Measurements from ENCODE around the gene KIAA1614.

KIAA1614 gene

DNA sequence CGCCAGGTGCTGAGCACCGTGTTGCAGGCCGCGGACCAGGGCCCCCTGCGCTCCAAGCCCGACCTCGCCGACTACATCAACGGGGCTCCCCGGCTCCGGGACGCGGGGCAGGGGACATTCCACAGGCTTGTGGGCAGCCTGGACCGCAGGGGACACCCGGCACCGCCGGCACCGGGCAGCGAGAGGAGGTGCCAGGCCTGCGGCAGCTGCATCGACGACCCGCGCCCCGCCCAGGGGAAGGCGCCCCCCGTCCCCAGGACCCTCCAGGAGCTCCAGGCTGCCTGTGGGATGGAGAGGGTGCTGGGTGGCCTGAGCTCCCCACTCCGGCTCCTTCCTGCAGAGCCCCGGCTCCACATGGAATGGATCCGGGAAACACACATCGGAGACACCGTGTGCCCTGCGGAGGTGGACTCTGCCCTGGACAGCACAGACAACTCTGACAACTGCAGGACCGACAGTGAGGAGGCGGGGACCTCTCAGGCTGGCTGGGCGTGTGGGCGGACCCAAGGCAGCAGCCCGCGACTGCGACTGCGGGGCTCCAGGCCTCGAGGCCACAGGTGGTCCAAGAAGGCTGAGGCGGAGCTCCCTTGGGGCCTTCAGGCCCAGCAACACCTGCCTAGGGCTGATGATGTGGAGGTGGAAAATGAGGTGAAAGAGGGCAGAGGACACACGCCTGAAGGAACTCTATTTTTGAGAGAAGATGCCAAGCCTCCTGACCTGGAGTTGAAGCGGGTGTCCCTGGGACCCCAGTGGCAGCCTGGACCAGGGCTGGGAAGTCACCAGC lies 22.8 kb downstream of the KIAA1614 start:
- POLR2A ChIA-PET, result no interaction called here
- CTCF ChIA-PET, result no interaction called here
- no peak for DNase-seq (ENCODE audit: low read depth, low spot score)

DNA sequence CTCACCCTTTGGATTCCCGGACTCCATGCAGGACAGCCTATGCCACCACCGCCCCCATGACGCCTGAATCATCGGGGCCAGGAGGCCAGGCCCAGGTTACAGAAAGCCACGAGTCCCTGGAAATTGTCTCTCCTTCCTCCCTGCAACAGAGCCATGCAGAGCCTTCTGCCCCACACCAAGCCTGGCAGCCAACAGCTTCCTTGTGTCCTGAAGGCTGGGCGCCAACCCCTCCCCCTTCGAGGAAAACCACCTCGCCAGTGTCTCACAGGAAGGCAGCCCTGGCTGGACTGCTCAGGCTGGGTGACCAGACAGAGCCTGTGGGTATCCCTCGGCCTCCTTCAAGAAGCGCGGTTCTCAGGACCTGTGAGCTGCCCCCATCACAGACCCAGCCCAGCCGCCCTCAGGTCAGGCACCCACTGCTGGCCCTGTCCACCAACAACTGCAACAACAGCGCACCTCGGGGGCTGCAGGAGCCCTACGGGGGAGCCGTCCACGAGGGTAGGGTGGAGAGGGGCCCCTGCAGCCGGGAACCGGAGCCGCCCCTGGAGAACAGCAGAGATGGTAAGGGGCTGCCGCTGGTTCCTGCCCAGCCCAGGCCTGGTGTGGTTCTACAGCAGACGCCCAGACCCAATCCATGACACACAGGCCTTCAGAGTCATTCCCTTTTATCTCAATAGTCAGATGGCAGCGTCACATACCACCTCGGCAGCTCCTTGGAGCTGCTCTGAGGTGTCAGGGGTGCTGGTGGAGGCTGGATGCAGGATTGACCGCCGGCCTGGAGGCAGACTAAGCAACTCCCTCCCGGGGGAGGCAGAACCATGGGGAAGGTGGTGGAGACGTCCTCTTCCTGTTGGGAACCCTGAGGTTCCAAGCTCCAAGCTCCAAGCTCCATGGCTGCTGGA lies 23.7 kb downstream of the KIAA1614 start:
- ChIA-PET CTCF (no interaction called here), POLR2A (no interaction called here)
- H3K4me3 ChIP-seq (ENCODE audit: low read depth, low read length), result no peak overlapping the region
- DNase-seq (ENCODE audit: low read depth, low spot score), result no peak
- TF ChIP-seq, protein P1, sequence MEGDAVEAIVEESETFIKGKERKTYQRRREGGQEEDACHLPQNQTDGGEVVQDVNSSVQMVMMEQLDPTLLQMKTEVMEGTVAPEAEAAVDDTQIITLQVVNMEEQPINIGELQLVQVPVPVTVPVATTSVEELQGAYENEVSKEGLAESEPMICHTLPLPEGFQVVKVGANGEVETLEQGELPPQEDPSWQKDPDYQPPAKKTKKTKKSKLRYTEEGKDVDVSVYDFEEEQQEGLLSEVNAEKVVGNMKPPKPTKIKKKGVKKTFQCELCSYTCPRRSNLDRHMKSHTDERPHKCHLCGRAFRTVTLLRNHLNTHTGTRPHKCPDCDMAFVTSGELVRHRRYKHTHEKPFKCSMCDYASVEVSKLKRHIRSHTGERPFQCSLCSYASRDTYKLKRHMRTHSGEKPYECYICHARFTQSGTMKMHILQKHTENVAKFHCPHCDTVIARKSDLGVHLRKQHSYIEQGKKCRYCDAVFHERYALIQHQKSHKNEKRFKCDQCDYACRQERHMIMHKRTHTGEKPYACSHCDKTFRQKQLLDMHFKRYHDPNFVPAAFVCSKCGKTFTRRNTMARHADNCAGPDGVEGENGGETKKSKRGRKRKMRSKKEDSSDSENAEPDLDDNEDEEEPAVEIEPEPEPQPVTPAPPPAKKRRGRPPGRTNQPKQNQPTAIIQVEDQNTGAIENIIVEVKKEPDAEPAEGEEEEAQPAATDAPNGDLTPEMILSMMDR (IDR thresholded peaks at IDR 0.05; ENCODE audit: insufficient read depth, low read length, missing control alignments), result no peak

More for the DNA sequence above, 22.8 kb downstream of the KIAA1614 start:
- TF ChIP-seq, protein P1 (IDR thresholded peaks at IDR 0.05; ENCODE audit: insufficient read depth, low read length, missing control alignments), result no peak
- no peak overlapping the region for H3K4me3 ChIP-seq (ENCODE audit: low read depth, low read length)

DNA sequence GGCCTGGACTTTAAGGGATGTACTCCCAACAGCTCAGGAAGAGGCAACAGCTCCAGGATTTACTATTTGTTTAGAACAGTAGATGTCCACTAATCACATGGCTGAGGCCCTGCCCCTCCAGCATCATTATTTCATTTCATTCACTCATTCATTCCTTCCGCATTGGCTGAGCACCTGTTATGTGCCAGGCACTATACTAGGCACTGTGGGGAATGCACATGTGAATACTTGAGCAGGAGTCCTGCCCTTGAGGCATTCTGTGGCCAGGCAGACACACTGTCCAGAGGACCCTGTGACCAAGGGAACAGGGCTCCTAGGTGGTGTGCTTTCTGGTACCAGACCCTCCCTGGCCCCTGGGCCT lies 24.3 kb downstream of the KIAA1614 start:
- no peak overlapping the region for H3K4me3 ChIP-seq (ENCODE audit: low read depth, low read length)
- CTCF ChIA-PET, result no interaction called here
- no peak for DNase-seq (ENCODE audit: low read depth, low spot score)
- TF ChIP-seq, protein P1 (IDR thresholded peaks at IDR 0.05; ENCODE audit: insufficient read depth, low read length, missing control alignments), result no peak
- POLR2A ChIA-PET, result no interaction called here

DNA sequence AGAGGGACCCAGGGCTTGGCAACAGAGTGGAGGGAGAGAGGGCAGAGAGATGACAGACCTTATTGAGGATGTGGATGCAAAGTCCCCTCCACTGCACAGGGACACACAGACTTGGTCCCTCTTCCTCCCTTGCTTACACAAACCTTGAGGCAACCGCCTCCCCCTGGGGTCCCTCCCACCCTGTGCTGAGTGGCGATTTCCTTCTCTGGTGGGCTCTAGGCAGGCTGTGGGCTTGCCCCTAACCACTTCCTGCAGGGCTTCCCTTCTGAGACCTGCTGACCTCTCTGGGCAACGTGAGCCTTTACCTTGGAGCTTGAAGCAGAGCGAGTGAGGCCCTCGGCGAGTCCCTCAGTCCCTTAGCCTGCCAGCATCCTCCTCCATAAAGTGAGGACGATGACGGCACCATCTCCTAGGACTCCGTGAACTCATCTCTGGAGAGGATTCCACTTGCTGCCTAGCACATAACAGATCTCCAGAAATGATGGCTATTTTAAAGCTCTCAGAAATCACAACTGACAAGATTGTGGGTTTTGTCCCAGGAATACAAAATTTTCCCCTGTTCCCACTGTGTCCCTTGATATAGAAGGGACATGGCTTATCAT lies 25.0 kb downstream of the KIAA1614 start:
- H3K4me3 ChIP-seq (ENCODE audit: low read depth, low read length), result no peak overlapping the region
- POLR2A ChIA-PET, result no interaction called here
- CTCF ChIA-PET, result interaction anchor here (1.0 kb wide), 1 partner anchor 56 kb away, joined by 3 read pairs; no protein-coding TSS in a partner anchor
- DNase-seq (ENCODE audit: low read depth, low spot score), result no peak
- TF ChIP-seq, protein P1 (IDR thresholded peaks at IDR 0.05; ENCODE audit: insufficient read depth, low read length, missing control alignments), result no peak

DNA sequence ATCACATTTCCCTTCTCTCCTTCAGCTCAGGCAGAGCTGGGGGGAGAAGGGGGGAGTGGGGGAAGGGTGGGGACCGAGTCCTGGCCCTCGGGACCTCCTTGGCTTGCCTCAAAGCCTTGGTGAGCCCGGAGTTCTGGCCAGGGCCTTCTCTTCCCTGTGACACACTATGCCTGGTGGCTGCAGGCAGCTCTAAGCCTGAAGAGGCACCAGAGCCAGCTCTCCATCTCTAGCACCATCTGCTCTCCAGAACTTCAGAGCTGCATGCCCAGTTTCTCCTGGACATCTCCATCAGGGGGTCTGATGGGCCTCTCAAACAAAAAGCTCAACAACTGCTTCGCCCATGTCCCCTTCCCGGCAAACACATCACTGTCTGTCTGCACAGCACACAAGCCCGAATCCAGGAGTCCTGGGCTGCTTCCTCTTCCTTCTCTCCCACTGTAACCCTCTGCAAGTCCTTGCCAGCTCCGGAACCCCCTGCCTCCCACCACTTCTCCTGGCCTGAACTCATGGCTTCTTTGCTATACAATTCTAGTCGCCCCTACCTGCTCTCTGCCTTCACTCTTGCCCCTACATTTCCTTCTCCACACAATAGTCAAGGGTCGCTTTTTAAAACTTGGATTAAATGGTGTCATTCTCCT lies 26.5 kb downstream of the KIAA1614 start:
- TF ChIP-seq, protein P1 (IDR thresholded peaks at IDR 0.05; ENCODE audit: insufficient read depth, low read length, missing control alignments), result no peak
- no peak for DNase-seq (ENCODE audit: low read depth, low spot score)
- H3K4me3 ChIP-seq (ENCODE audit: low read depth, low read length), result no peak overlapping the region
- ChIA-PET POLR2A (no interaction called here), CTCF (interaction anchor here (1.3 to 1.7 kb wide), 2 partner anchors 202 to 424 kb away, joined by 3 to 5 read pairs; no protein-coding TSS in a partner anchor)

Data from AG04449 (cell line).